GM19455 (cell line): Measurements from ENCODE around the gene EHD3.
"Not testable (repeated sequence)": the region's sequence is repeated elsewhere in the genome, so short reads cannot be mapped to it uniquely, and the experiment has no call there.

Experiments used
- ATAC-seq: cut with Tn5 transposase; IDR thresholded peaks from one replicate; pipeline ENCODE4 v1.9.1; 2021; ENCODE audit not compliant: unreplicated experiment

EHD3 gene

DNA sequence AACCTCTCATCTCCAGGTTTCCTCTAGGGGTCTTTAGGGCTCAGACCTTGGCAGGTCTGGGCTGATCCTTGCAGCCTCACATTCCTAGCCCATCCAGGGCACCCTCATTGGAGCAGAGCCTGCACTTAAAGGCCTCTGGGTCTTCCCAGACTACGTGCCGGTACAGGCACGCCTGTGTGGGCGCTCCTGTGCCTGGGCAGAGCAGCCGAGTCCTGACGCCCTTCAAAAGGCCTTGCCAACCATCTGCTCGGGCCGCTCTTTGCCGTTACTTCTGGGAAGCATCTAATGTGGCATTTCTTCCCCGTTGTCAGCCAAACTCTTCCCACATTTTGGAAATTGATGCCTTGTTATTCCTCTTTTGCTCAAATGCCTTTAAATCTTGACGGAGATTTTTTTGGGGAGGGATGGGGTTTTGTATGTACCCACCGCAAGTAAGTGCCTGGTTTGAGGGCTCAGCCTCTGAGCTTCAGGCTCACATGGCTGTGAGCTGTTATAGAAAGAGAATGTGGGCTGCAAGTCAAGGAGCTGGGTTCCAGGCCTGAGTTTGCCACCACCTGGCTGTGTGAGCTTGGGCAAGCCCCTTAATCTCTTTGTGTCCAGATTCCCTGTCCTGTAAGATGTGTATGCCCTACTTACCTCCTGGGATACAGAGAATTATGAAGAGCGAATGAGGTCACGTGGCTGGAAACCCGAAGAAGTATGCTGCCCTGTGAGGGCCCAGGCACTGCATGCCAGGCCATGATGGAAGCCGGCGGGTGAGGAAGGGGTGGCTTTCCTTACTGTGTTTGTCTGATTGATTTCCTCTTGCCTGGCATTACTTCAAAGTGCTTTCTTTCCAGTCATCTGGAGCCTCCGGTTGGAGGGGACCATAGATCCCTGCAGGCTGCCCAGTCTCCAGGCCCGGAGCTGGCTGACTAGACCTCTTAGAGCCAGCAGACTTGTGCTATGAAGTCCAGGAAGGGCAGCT, 20.6 kb downstream of the EHD3 start:
- no peak for ATAC-seq

DNA sequence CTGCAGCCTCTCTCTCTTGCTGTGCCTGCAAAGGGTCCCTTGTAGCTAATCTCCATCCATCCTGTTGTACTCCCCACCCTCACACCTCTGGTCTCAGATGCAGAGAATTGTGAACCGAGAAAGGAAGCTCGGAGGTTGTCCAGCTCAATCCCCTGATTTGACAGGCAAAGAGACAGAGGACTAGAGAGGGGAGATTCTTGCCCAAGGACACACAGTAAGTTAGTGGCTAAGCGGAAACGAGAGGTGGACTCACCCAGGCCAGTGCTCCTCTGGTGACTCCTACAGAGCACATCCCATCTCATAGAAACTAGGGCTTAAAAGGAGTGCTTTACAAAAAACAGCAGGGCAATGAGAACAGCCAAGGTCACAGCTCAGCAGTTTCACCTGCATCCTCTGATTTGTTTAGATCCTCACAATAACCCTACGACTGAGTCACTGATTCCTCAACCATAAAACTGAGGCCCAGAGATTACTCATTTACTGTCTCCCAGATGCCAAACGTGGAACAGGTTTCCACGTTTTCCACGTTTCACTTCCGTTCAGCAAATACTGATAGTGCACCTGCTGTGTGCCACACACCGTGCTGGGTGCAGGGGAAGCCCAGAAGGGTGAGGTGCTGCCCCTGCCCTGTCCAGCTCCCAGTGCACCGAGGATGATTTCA, 22.1 kb downstream of the EHD3 start:
- peak; percentile 59 for ATAC-seq

DNA sequence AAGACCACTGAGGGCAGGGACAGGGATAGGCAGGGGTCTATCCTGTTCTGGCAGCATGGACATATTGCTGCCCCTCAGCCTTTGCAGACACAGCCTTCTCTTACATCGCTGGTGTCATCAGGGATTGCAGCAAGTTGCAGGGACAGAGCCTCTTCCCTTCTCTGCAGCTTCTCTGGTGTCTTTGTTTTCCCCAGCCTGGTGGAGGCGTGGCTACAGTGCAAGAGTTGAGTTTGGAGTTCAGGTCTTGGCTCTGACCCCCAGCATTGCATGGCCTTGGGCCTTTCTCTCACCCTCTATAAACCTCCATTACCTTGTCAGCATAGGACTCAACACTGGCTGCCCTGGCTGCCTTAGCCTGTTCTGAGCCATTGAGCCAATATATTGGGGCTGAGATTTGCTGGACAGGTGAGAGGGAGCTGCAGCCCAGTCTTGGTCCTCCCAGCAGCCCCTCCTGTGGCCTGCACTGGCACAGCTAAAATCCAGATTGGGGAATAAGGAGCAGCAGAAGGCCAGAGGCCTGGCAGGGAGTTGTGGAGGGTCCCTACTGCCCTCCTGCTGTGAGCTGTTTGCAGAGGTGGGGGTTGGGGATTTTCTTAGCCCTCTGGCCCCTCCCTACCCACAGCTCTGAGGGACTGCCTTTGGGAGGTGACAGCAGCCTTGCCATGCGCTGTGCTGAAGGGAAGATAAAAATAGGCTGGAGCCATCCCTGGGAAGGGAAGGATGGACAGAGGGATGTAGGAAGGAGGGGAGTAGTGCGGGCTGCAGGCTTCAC, 22.8 kb downstream of the EHD3 start:
- ATAC-seq = peak; percentile 11

DNA sequence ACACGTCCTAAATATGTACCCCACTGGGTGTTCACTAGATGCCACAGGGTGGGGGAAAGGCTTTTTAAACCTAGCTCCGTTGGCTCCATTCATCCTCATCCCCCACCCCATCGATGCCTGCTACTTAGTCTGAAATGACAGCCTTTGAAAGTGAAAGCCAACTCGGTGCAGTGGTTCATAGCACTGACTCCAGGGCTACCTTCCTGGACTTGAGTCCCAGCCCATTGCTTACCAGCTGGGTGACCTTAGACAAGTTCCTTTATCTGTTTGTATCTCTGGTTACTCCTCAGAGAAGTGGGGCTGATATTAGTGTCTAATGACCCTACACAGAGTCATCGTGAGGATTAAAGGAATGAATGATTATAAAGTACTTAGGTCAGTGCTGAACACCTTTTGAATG, 24.4 kb downstream of the EHD3 start:
- no peak for ATAC-seq

DNA sequence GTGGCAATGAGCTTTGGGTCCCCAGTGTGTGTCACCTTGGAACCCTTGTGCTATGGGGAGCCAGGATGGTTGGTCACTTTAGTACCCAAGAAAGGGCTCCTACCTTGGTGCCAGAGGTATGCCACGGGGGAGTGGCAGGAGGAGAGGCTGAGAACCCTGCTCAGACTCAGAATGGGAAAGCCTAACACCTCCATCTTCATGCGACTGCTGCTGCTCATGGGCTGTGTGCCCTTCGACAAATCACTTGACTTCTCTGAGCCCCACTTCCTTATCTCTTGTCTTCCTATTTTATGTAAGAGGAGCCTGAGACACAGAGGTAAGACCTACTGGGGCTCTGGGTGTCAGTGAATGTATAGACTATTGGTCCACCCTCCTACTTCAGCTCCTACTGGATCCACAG, 25.1 kb downstream of the EHD3 start:
- ATAC-seq = no peak

DNA sequence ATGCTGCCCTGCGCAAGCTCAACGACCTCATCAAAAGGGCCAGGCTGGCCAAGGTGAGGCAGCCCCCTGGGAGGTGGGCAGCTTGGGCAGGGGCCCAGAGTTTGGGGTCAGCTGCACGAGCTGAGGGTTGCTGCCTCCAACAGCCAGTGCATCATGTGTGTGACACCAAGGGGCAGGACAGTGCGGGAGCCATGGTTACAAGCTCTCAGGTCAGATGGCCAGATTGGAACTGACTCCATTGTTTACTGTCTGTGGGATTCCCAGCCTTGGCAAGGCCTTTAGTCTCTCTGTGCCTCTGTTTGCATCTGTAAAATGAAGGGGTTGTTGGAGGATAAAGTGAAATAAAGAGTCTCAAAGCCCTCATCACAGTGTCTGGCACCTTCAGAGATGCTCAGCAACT, 26.9 kb downstream of the EHD3 start:
- no peak for ATAC-seq

DNA sequence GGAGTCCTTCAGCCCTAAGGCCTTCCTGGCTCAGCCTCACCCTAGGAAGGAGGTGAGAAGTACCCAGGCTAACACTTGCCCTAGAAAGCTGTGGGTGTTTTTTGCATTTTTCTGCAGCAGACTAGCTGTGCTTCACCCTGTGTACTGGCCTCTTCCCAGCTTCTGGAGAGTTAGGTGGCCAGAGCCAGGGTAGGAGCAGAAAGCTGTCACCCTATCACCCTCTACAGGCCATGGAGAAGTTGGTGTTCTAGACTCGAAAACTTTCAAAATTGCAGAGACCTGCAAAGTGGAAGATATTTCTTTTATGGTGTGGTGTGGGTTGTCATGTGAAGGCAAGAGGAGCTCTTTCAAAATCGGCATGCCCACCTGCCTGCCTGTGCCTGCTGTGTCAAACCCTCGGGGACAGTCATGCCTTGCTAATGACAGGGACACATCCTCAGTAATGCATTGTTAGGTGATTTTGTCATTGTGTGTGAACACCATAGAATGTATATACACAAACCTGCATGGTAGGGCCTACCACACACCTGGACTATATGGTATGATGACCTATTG, 29.8 kb downstream of the EHD3 start:
- no peak for ATAC-seq

DNA sequence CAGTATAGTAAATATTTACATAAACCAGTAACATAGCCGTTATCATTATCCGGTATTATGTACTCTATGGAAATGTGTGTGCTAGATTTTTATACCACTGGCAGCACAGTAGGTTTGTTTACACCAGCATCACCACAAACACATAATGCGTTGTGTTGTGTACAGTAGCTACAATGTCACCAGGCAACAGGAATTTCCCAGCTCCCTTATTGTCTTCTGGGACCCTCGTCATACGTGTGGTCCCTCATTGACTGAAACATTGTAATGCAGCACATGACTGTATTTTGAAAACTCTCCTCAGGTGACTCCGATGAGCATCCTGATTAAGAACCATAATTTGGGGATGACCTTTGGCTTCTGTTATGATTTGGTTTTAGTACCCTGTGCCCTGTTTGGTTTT, 31.3 kb downstream of the EHD3 start:
- no peak for ATAC-seq

DNA sequence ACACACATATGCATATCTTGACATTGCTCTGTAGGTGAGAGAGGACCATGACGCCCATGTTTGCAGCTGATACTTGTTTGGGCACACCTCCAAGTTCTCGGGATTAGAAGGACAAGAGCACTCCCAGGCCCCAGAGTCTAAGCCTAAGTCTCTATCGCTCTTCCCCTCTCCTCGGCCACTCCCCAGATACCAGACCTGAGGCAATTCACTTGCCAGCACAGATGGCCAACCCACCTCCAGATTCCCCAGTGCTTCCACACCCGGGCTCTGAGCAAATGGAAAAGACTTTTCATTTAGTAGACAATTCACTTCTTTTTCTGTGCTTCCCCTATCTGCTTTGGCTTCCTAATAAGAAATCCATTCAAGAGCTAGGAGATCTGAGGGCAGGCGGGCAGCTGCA, 32.9 kb downstream of the EHD3 start:
- ATAC-seq = no peak

DNA sequence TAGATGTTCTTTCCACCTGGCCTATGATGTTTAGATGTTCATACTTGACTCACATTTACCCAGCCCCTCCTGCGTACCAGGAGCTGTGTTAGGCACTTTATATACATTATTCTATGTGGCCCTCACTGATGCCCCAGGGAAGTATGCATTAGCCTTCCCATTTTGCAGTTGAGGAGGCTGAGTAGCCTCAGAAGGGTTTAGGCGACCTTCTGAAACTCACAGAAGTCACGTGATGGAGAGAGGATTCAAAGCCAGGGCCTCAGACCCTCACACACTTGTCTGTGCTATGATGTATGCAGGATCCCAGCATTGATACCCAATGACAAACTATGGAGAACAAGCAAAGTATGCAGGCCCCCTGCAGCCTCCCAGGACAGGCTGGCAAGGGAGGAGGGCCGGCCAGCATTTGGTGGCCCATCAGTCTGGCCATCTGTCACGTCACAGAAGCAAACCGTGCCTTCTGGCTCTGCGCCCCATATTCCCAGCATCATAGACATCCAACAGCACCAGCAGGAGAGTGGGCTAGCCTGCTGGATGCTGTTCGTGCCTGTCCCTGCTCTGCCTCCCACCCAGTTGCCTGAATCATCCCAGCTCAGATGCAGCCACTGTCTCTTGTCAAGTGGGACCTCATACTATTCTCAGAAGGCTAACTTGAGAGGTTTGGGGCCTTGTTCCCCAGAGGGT, 33.6 kb downstream of the EHD3 start:
- no peak for ATAC-seq

DNA sequence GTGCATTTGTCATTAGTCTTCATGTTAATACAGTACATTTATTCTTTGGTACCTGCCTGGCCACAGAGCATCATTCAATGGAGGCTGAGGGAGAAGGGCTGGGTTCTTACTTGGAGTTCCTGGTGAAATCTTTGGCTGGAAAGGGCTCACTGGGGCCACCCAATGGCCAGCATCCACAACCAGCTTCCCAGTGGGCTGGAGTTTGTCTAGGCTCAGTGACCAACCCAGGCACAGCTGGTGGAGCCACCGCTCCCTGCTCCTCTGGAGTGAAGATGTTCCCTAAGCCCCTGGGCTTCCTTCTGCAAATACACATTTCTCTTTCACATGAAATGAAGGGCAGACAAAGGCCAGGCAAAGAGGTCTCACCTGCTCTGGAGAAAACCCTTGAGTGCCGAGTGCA, 34.4 kb downstream of the EHD3 start:
- no peak for ATAC-seq

DNA sequence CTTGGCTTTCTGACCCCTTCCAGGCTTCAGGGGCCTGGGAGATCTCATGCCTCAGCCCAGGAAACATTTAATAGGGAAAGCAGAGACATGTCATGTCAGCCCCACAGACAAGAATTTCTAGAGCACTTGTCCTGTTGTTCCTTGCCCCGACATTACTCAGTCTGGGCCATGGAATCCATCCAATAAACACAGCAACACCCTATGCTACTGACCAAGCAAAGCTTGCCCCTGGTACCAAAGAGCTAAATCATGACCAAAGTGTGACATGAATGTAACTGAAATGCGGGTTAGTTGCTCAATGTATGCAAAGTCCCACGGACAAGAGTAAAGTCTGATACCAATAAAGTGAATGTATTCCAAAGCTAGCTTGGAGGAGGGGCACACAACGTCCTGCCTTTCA, 35.1 kb downstream of the EHD3 start:
- no peak for ATAC-seq

DNA sequence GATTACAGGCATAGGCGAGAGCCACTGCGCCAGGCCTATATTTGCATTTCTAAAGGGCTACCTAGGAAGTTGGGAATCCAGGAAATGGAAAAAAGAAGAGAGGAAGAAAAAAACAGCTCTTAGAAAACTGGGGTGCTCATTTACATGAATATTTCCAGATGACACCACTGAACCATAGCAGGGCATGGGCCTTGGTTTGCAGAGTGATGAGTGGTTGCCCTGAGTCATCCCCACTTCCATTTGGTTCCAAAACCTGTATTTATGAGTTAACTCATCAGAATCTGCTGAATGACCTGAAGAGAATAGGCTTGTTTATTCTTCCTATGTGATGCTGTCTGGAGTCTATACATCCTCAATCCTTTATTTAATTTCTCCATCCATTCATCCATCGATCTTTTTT, 36.2 kb downstream of the EHD3 start:
- no peak for ATAC-seq

DNA sequence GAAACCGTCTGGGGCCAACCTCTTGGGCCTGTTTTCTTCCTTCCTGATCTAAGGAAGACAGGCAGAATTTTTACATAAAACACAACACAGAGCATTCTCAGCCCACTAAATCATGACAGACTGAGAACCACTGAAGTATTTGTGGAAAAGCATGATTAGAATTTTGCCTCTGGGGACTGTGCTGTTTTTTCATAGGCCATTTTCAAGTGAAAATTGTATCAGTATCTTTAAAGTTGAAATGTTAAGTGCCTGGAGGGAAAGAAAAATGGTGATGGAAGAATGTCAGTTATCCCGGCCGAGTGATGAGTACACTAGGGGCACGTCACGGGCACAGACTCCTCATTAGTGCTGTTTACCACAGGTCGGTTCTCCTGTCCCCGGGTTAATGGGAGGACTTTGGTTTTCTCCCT, 36.9 kb downstream of the EHD3 start:
- ATAC-seq = no peak

DNA sequence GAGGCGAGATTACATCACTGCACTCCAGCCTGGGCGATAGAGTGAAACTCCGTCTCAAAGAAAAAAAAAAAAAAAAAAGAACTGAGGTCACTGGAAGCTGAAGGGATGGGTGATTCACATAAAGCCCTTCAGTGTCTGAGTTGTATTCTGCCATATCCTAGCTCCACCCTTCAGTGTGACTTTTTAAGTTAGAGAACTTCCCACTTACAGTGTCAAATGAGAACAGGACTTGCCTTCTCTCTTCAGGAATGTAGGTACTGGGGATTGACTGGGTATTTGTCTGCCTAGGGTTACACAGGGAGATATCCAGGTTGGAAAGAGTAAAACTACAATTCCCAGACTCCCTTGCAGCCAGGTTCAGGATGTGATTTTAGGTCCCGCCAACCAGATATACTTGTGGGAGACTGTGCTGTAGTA, 37.9 kb downstream of the EHD3 start:
- ATAC-seq = no peak

DNA sequence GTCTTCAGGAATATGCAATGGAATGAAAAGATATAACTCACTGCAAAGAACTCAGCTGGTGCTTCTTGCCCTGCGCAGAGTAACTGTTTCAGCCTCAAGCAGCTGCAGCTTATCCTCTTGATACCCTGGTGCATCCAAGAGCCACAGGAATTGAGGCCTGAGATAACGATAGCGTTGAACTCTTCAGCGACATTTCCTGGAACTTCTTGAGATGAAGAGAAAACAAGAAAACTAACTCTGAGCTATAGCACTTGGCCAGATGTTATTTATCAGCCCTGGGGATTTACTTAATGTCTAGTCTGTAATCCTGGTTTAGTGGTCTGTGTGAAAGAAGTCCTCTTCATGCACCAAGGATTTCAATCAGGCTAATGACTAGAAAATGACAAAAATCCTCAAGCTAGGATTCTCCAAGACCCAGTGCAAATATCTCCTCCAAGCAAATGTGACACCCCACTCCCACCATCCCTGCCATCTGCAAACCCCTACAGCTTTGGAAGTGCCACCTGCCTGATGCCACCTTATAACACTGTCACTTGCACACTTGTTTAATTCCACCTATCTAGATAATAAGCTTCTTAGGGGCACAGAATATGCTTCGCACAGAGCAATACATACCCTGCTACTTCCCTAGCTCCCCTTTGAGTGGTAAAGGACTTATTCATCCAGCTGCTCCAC, 40.6 kb downstream of the EHD3 start:
- no peak for ATAC-seq

DNA sequence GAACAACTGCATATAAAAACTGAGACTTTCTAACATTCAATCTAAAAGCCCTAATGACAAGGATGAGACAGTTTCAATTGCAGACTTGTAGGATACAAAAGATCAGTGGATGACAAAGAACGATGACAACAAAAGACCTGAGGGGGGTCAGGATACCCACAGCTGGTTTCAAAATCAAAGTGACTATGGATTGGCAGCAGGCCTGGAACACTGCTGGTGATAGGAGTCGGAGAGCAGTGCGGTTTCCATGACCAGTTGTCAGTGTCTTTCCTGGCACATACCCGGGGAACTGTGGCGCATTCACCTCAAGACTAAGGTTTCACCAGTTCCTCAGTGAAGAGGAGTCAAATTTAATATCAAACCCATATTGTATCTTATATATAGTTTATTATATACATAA, 42.0 kb downstream of the EHD3 start:
- no peak for ATAC-seq

DNA sequence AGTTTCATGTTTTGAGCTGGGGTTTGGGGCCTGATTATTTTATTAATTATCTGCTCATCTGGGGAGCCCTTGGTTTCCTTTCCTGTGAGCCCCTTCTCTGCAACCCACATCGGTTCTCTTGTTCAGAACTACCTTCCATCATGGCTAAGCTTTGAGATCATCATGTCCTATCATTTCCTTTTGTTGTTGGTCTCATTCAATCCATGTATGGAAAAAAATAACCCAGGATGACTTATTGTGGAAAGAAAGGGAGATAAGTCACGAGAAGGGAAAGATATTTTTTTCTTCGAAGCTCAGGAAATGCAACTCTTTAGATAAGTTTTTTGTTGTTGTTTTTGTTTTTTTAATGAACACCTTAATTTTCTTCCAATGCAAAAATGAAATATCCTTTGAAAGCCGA, 43.7 kb downstream of the EHD3 start:
- ATAC-seq = no peak

DNA sequence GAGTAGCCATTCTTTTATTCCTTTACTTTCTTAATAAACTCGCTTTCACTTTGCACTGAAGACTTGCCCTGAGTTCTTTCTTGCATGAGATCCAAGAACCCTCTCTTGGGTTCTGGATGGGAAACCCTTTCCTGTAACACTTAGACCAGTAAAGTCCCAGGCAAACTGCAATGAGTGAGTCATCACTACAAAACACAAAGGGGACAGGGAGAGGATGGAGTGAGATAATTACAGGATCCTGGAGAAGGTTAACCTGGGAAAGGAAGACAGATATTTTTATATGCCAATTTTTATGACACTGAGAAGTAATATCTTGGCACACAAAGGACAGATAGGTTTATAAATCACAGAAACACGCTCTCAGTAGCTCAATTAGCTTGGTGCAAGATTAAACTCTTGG, 48.7 kb downstream of the EHD3 start:
- ATAC-seq = no peak

DNA sequence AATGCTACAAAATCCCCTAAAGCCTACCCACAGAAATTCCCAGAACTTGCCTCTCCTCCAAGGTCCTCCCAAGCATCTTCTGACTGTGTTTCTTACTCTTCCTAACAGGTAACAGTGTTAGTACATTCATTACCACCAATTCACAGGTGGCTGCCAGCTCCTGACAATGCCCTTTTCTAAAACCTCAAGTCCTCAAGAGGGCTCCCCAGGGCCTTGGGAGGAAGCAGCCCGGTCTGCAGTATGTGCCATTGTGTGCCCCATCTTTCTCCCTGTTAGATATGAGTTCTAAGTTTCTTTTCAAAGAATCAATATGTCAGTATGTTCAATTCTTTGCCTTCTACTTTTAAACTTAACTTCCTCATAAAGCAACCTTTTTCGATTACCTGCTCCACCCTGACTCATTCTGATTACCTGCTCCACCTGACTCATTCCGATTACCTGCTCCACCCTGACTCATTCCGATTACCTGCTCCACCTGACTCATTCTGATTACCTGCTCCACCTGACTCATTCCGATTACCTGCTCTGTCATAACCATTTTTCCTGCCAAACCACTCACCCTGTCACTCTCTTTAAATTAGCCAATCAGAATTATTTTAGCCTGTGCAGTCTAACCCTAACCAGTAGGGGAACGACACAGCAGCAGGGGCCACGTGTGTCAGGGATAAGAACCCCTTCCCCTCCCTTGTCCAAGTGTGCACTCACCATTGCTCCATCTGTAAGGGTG, 49.4 kb downstream of the EHD3 start:
- not testable (repeated sequence) for ATAC-seq
